NCI-H146 treated with DMSO at 0.1 percent for 48 hours (cell line): Measurements from ENCODE around the gene MTR.

Experiments used
- DNase-seq: peaks from one replicate; lab custom pipeline; 2025; ENCODE audit not compliant: unreplicated experiment; lab: John Stamatoyannopoulos, UW

The MTR gene

DNA sequence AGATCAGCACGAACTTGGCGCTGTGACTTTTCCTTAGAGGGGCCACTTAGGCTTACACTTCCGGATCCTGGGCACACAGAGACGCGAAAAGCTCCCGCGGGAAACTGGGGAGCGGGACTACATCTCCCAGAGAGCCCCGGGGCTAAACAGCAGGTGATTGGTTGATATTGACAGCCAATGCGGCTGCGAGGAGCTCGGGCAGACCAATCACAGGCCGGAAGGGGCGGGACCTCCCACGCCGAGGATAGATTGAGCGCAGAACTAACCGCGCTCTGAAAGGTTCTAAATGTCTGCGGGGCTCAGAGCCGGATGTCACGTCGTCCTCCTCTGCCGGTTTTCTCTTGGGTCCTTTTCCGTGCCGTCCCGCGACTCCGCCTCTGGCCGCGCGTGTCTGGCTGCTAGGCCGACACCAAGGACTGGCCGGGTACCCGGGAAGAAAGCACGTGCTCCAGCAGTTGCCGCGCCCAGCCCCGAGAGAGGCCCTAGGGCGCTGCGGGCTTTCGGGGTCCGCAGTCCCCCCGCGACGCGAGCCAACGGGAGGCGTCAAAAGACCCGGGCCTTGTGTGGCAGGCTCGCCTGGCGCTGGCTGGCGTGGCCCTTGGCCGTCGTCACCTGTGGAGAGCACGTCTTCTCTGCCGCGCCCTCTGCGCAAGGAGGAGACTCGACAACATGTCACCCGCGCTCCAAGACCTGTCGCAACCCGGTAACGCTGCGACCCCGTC, at the start of gene MTR:
Gene MTR (plus strand): TSS at position 258 of the 722 bp plus-strand sequence. CDS start 412 bp downstream, at position 670.
- DNase-seq, result peak; percentile 95

DNA sequence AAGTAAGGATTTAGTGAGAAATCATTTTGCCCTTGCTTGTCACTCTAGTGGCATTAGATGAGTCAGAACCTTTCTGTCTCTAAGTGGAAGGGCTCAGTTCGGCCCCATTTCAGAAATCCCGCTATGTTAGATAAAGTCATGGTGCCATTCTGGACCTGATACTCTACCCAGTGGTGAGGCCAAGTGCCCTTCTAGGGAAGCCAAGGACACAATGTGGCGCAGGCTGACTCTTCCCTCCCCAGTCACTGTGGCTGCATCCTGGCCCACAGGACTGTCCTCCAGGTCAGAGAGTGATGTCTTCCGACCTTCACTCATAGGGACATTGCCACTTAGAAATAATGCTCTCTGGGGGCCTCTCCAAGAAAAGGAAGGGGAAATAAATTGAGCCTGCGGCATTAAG, 48.3 kb upstream of the MTR start:
- DNase-seq, result no peak

DNA sequence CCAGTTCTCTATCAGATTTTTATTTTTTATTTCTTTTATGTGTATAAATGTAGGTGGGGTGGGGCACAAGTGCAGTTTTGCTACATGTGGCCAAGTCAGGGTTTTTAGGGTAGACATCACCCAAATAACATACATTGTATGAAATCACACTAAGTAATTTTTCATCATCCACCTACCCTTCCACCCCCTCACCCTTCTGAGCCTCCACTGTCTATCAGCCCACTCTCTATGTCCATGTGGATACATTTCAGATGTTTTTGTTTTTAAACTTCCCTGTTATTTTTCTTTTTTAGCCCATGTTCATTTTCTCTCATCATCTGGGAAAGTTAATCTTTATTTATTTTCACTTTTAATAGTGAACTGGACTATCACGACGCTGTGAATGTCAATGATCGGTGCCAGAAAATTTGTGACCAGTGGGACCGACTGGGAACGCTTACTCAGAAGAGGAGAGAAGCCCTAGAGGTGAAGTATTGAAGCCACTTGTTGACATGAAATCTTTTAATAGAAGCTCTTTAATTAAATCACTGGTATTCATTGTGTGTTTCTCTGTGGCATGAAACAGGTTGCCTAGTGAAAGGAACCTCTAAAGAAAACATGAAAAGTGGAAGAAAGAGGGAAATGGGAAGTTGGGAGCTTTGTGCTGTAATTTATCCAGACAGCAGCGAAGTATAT, 47.6 kb upstream of the MTR start:
- DNase-seq, result no peak

DNA sequence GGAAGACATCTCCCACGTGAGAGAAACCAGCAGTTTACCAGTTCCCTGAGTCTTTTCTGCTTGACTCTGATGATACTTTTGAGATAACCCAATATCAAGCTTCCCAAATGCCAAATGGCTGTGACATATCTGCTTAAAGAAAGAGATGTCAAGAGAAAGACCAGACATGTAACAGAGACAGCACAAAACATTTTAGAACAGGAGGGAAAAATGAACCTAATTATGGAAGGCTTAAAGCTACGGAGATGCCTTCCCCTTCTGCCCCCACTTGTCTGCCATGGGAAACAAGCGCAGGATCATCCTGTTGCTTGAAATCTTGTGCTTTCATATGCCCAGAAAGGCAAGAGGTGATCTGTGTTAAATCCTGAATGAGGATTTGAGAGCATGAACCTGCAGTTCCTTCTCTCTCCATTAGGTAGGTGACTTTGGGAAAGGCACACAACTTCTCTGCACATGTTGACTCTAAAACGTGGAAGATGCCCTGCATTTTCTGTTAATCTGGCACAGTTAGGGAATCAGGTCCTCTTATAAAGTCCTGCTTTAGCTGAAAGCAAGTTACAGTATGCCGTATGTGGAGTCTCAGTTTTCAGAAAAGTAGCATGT, 46.7 kb upstream of the MTR start:
- no peak for DNase-seq

DNA sequence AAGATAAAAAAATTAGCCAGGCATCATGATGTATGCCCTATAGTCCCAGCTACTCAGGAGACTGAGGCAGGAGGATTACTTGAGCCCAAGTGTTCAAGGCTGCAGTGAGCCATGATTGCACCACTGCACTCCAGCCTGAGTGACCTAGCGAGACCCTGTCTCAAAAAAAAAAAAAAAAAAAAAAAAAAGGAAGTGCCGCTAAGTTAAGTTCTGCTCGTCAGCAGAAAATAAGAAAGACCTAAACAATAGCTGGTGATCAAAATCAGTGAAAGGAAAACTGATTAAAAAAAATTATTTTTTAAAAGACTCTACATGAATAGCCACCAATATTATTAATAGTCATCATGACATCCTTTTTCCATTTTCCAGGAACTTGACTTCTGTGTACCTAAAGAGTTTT, 44.2 kb upstream of the MTR start:
- DNase-seq, result no peak

DNA sequence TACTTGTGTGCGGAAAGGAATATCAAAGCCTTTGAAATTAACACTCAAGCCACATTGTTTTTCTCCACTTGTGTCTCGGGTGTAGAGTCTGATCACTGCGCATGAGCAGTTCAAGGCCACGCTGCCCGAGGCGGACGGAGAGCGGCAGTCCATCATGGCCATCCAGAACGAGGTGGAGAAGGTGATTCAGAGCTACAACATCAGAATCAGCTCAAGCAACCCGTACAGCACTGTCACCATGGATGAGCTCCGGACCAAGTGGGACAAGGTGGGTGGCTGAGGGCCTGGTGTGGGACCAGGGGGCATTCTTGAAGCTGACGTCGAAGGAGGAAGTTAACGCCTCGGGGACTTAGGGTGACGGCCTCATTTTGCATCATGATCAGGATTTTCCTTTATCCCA, 43.7 kb upstream of the MTR start:
- no peak for DNase-seq

DNA sequence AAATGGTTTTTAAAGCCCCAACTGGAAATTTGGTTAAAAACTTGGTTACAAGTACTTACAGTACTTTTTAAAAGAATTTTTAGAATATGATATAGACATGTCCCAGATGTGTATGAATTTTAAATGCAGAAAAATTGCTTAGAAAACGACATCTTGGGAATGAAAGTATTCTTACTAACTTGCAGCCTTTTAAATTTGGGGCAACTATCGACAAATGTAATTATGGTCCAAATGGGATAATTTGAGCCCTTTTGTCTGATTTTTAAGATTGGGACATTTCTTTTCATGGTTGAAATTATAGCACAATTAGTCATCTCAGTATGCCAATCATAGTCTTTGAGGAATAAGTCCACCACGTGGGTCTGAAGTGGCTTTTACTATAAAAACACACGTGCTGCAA, 43.2 kb upstream of the MTR start:
- no peak for DNase-seq

DNA sequence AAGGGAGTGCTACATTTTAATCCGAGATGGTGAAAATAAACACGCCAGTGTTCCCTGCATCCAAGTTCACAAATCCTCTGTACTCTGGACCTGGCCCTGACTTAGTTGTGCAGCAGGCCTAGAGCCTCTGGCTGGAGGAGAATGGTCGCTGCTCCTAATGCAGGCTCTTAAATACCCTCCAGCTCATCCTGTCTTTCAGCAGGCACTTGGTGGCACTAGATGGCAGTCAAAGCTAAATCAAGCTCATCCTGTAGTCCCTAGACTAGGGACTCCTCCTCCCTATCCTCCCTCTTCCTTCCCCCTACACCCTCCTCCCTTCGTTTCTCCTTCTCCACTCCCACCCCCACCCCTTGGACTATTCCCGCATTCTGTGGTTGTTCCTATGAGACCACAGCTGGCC, 41.6 kb upstream of the MTR start:
- DNase-seq, result peak; percentile 44

DNA sequence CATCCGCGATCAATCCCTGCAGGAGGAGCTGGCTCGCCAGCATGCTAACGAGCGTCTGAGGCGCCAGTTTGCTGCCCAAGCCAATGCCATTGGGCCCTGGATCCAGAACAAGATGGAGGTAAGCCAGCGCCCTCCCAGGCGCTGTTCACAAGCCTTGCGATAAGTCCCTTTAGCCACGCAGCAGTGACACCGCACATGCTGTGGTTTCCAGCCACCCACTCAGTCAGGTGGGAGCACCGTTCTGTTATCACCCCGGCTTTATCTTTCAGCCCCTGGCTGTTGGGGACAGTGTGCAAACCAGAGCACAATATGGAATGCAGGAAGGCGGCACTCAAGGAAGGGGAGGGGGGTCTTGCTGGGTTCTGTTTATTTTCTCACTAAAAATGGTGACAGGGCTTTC, 41.1 kb upstream of the MTR start:
- DNase-seq, result no peak

DNA sequence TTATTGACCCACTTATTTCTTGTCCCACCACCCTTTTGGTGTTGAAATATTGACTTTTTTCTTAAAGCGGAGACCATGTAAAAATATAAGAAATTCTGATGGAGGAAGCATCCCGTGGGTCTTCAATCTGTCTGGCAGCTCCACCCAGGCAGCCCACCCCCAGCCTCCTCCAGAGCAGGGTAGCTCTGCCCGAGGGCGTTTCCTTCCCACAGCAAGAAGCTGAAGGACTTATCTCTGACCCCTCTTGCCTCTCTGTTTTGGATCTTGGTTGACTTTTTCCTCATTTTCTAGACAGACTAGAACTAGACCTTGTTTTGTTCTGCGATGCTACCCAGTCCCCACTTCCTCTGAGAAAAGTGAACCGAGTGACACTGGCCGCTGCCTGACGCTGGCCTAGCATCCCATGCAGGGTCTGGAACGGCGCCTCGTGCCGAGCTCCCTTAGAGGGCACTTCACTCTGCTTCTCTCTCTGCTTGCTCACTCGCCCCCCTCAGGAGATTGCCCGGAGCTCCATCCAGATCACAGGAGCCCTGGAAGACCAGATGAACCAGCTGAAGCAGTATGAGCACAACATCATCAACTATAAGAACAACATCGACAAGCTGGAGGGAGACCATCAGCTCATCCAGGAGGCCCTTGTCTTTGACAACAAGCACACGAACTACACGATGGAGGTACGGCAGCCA, 40.4 kb upstream of the MTR start:
- DNase-seq, result no peak

DNA sequence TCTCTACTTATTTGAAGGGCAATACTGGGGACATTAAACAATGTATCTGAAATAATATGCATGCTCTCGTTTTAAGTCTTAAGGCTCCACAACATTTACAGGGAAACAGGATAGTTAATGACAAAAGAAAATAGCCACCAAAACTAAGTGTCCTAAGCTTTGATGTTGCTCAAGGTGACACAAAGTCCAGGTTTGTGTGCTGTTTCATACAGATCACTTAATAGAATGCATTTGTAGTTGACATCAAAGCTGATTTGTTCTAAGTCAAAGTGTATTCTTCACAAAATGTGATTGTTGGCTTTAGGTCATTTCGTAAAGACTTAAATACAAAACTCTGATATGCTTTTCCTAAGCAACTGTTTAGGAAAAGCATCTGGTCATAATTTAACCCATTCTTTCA, 37.5 kb upstream of the MTR start:
- DNase-seq, result no peak

DNA sequence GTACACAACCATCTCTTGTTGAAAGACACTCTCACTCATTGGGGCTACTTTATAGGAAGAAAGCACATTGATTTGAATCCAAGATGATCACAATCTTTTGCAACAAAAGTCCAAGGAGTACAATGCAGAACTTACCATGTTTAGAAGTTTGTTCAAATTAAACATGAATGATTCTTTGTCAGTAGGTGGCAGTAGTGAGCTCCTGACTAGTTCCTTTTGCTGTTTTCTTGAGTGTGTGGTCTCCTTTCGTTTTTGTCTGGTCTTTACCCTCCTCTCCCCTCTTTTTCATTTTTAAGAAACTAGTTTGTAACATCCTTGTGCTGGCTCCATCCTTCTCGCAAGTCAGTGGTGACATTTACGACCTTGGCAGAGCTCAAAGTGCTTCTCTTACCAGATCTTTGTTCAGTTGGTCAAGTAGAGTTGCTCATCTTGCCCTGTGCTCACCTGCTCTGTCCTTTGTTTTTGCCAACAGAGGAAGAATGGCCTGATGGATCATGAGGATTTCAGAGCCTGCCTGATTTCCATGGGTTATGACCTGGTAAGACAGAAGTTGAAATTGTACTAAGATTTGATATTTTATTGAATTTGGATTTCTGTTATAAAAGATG, 35.7 kb upstream of the MTR start:
- DNase-seq, result no peak

DNA sequence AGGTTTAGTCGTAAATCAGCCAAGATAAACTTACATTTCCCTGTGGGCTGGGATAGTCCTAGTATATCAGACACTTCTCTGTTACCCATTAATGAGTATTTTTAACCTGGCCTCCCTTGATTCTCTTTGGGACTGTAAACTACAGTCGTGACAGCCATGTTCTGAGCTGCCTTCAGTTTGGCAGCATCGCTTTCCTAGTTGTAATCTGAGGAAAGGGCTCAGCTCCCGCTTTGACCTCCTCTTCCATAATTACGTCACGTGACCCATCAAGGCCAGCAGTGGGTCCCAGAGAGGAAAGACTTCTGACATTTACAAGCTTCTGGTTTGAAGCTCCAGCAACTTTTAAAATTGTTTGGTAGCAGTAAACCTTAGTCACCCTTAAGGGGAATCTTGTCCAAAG, 34.6 kb upstream of the MTR start:
- DNase-seq, result no peak

DNA sequence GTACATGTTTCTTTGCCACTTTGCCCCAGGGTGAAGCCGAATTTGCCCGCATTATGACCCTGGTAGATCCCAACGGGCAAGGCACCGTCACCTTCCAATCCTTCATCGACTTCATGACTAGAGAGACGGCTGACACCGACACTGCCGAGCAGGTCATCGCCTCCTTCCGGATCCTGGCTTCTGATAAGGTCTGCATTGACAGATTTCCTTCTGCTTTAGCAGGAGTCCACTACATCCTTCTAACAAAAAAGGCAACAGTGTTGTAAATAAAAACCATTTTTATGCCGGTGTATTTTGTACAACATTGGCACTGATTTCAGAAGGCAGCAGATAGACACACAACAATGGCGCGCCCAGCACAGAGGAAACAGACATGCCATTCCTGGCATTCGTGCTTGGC, 34.1 kb upstream of the MTR start:
- no peak for DNase-seq

DNA sequence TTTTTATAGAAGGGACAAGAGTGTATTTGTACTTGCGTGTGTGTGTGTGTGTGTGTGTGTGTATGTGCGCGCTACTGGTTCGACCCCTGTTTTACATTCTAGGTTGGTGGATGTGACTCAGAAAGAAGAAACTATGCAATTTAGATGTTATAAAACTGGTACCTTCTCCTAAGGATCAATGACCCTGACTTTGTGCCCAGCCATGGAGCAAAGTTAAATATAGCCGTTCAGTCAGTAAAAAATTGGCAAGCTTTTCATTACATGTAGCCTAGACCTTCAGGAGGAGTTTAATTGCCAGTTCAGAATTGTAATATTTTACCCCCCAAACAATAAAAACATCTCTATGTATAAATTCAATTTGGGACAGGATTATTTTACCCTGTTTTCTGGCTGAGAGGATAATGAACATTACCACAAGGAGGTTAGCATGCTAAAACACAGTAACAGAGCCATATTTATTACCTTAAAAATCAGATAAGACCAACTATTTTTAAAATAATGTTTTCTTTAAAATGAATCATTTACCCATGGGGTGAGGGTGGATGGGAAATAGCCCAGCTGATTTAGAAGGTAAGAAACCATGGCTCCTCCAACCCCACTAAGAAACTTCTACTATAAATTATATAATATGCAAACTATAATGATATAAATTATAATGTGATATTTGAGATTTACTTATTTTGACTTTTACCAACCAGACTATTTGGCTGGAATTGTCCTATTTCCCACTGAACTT, 33.5 kb upstream of the MTR start:
- DNase-seq, result no peak

DNA sequence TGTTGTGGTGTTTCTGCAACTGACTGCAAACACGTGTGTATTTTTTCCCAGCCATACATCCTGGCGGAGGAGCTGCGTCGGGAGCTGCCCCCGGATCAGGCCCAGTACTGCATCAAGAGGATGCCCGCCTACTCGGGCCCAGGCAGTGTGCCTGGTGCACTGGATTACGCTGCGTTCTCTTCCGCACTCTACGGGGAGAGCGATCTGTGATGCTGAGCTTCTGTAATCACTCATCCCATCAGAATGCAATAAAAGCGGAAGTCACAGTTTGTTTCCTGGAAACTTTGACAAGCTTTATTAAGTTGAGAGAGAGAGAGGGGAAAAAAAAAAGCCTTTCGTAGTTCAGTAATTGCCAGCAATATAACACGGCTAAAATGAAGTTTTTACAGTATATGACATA, 32.7 kb upstream of the MTR start:
- DNase-seq, result no peak

DNA sequence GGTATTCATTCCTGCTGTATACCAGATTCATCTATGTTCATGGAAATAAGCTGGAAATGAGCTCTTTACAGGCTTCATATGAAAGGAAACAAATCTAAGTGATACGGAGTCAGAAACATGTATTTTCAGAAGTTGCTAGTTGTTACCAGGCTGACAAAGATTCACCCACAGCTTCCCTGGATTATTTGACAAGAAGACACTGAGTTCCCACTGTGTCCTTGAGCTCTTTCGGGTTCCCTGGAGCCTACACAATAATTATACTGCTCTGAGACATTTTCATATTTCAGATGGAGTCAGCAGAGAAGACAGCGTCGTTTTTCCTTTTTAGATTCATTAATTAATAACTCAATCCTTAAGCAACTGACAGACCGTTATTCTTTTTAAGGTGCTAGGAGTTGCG, 29.3 kb upstream of the MTR start:
- DNase-seq, result no peak

DNA sequence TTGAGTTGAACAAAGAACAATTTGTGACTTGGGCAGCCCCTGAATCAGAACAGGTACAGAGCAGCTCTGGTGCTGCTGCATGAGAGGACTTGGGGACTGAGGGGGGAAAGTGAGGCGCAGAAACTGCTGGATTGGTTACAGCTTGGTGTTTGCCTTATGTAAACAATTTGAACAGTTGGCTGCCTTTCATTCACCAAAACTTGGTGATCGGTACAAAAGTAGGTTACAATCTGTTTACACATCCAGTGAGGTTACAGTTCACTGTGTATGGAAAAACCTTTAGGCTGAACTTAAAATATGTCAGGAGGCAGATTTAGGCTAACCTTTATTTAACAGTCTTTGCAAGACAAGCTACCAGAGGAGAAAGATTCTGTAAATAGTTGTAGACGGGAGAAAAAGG, 28.6 kb upstream of the MTR start:
- no peak for DNase-seq

DNA sequence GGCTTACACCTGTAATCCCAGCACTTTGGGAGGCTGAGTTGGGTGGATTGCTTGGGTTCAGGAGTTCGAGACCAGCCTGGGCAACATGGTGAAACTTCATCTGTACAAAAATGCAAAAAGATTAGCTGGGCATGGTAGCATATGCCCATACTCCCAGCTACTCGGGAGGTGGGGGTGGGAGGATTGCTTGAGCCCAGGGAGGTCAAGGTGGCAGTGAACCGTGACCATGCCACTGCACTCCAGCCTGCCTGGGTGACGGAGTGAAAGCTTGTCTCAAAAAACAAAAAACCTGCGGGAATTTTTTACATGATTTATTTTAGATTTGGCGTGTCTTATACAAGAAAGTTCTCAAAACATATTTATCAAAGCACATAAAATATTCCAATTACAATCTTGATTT, 27.8 kb upstream of the MTR start:
- no peak for DNase-seq

DNA sequence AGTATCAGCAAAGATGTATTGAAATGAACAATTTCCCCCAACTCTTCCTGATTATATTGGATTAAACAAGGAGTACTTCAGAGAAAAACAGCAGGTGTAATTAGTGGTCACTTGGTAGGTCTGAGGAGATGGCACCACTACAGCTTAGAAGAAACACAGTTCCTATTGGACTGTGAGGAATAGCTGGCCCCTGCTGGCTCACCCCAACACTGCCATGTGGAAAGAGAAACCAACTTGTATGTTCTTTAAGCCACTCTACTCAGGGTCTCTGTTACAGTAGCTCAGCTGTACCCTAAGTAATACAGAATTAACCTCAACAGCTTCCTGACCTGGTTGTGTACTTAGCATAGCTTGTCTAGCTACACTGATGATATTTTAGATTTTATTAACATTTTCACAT, 26.5 kb upstream of the MTR start:
- no peak for DNase-seq

DNA sequence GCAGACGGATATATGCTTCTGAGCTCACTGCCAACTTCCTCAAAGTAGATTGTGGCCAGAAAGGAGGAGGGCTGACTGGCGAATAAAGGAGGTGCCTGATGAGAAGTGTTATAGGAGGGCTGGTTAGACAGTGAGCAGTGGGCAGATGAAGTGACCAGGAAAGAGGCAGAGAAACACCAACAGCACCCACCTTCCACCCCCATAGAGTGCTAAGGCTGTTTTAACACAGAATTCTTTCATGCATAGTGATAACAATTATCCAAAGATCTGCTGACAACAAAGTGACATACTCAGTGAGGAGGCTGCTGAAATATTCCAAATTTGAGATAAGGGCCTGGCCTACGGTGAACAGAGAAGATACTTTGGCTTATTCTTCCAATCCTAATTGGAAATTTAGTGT, 21.2 kb upstream of the MTR start:
- DNase-seq, result no peak
